K562 (cell line): ENCODE results near the gene S100A6. TPM values are rescaled to one million over a fixed set of nuclear protein-coding genes. Genes with fewer than 3 reads are reported as not detected.
A peak's percentile ranks its signal among the peaks of the same experiment; 100 is the strongest.

Source experiments
- CHD7 ChIP-seq: fragments of 200-600 bp; sonication (generic); IDR thresholded peaks from one replicate; pipeline ENCODE4 v1.6.1; 2012; ENCODE audit warnings: mild to moderate bottlenecking, low read depth, low read length, inconsistent platforms
- CUX1 ChIP-seq: fragments of 200-800 bp; sonication (Bioruptor generic); IDR thresholded peaks from 2 replicates; pipeline ENCODE4 v1.6.1; 2016; ENCODE audit warnings: missing genetic modification characterization, missing compliant biosample characterization
- ETV5 ChIP-seq: sonication (generic); formaldehyde crosslinking; IDR thresholded peaks from 2 replicates; pipeline ENCODE4 v1.4.0; 2020; ENCODE audit warnings: low read depth, mild to moderate bottlenecking, missing genetic modification reagents
- MCM3 ChIP-seq: fragments of 450-650 bp; IDR thresholded peaks from 2 replicates; pipeline ENCODE4 v1.6.1; 2016
- NFIC ChIP-seq: fragments of 450-650 bp; IDR thresholded peaks from 2 replicates; pipeline ENCODE4 v1.6.1; 2017; ENCODE audit warnings: mild to moderate bottlenecking, inconsistent platforms
- TFE3 ChIP-seq: fragments of 450-650 bp; formaldehyde crosslinking; IDR thresholded peaks from 2 replicates; pipeline ENCODE4 v1.4.0; 2020; ENCODE audit warnings: mild to moderate bottlenecking, mixed read lengths
- ZC3H11A ChIP-seq: IDR thresholded peaks from 2 replicates; pipeline ENCODE4 v1.6.1; 2012; ENCODE audit warnings: low read depth, low read length, improper control_type of control experiment
- ZNF175 ChIP-seq: fragments of 200-800 bp; sonication (Bioruptor generic); IDR thresholded peaks from 2 replicates; pipeline ENCODE4 v1.6.1; 2016; ENCODE audit warnings: low read depth, mild to moderate bottlenecking, missing genetic modification characterization, missing compliant biosample characterization
- ZNF75A ChIP-seq: fragments of 450-650 bp; formaldehyde crosslinking; IDR thresholded peaks from 2 replicates; pipeline ENCODE4 v1.4.0; 2020; ENCODE audit warnings: mild to moderate bottlenecking
- polyA plus RNA-seq, 8 experiments: library from polyadenylated mRNA; depleted of rRNA in 4 of 8; stranded (reverse) in 5 of 8; unstranded in 3 of 8; fragments of >200 nt; fragmentation: Nextera tagmentation in 2 of 8; fragmentation: Illumina TruSeq in 1 of 8; extraction: Ambion mirVana in 2 of 8; extraction: Trizol in 1 of 8; gene quantifications; 2 replicates each; pipeline versions ENCODE4 v1.2.1 to v1.2.3, GENCODE V29; 2011 to 2014; ENCODE audit warnings: inconsistent platforms in 1 of 8, missing spikeins in 1 of 8
- total RNA-seq, 7 experiments: library from RNA; depleted of rRNA in 6 of 7; stranded (reverse); fragments of >200 nt in 6 of 7; fragmentation: Illumina TruSeq in 2 of 7; extraction: Trizol in 2 of 7; gene quantifications; 2 replicates each; pipeline versions ENCODE4 v1.2.1 to v1.2.3, GENCODE V29; 2011 to 2021; ENCODE audit warnings: low replicate concordance in 1 of 7

Gene S100A6
- total and polyA plus RNA-seq, 9 of the 15 experiments (the other 6 are each of a cell fraction or from before 2014, with no cell fraction given): 9.8 to 66.5 (median 23.2) TPM

GRCh38 chr1:153533689-153534201 is 2.0 kb downstream of the S100A6 start (continued):
- TF ChIP-seq CHD7 (no peak), MCM3 (no peak), NFIC (no peak), ZC3H11A (no peak), TFE3 (no peak), ZNF175 (0 out of 2 replicates have a peak, but pooled peaks have one; percentile 40), ETV5 (CRISPR knock-in tag) (0 out of 2 replicates have a peak, but pooled peaks have one; percentile 36), ZNF75A (CRISPR knock-in tag) (no peak), CUX1 (CRISPR knock-in tag) (no peak)
